Dermis microvascular lymphatic vessel endothelial cell (primary cell): ENCODE measurements around the gene SNX2. TPM values are rescaled to one million over a fixed set of nuclear protein-coding genes. Genes with fewer than 3 reads are reported as not detected.
"Not testable (repeated sequence)": the region's sequence is repeated elsewhere in the genome, so short reads cannot be mapped to it uniquely, and the experiment has no call there.

ENCODE experiments used
- DNase-seq, 2 donors: peaks; one replicate each; pipeline versions ENCODE4 v3.0.0 to v3.0.0-alpha.2; 2010; ENCODE audit warnings: low read depth in 2 of 2
- total RNA-seq: library from RNA; depleted of rRNA; stranded (reverse); fragments of >200 nt; gene quantifications from 2 replicates; pipeline ENCODE4 v1.2.1, GENCODE V29; 2014

SNX2 gene, protein sequence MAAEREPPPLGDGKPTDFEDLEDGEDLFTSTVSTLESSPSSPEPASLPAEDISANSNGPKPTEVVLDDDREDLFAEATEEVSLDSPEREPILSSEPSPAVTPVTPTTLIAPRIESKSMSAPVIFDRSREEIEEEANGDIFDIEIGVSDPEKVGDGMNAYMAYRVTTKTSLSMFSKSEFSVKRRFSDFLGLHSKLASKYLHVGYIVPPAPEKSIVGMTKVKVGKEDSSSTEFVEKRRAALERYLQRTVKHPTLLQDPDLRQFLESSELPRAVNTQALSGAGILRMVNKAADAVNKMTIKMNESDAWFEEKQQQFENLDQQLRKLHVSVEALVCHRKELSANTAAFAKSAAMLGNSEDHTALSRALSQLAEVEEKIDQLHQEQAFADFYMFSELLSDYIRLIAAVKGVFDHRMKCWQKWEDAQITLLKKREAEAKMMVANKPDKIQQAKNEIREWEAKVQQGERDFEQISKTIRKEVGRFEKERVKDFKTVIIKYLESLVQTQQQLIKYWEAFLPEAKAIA
- 99.4 and 132 TPM in 2 replicates for total RNA-seq

DNA sequence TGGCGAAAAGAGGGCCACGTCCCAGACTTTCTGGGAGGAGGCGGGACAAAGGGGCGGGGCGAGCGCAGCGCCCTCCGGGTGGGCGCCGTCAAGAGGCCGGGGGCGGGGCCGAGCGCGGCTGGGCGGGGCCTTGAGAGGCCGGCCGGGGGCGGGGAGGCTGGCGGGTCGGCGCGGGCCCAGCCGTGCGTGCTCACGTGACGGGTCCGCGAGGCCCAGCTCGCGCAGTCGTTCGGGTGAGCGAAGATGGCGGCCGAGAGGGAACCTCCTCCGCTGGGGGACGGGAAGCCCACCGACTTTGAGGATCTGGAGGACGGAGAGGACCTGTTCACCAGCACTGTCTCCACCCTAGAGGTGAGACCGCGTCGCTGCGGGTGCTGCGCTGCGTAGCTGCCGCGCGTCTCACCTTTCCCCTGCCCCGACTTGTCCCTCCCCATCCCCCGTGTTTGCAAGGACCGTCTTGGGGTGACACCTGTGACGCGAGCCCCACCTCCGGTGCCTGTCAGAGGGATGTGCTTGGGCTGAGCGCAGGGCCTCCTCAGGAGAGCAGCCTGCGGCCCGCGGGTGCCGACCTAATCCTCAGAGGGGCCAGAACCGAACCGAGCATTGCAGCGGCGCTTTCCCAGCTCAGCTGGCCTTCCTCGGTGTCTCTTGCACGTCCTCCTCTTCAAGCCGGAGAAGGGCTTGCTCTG lies at the start of gene SNX2:
Gene SNX2, plus strand, starts transcription at position 220 of the 689 bp plus-strand sequence. Its CDS starts 24 bp downstream, at position 244.
- DNase-seq = peak; percentile 61 to 92

DNA sequence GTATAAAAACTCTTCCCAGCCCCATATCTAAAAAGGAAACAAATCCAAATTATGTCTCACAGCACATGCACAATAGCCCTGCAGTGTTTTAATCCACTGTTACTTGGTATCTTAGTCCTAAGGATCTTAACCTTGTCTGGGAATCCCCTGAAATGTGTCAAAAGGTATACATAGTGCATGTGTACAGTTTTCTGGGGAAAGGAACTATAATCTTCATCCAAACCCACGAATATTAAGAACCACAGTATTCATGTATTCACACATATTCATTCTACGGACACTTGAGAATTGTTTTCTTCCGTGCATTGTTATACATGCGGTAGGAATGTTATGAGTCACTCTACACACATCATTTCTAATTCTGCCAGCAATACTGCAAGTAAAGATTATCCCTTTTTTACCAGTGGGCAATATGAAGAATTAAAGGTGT lies 47.8 kb upstream of the SNX2 start:
- peak; percentile 10 to 78 for DNase-seq

DNA sequence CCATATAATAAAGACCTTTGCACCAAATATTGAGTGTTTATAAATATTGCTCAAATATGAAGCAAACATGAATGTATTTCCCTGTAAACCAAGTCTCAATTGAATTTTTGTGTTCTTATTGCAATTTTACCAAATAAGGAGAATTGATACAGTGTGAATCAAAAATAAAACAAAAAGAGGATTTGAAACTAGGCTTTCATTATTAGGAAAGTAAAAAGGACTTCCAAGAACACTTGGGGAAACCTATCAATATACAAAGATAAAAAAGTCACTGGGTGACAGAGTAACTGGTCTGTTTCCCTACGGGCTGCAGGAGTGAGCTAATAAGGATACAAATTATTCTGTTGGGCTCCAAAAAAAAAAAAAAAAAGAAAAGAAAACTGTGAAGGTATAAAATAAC lies 44.8 kb upstream of the SNX2 start:
- DNase-seq = no peak

DNA sequence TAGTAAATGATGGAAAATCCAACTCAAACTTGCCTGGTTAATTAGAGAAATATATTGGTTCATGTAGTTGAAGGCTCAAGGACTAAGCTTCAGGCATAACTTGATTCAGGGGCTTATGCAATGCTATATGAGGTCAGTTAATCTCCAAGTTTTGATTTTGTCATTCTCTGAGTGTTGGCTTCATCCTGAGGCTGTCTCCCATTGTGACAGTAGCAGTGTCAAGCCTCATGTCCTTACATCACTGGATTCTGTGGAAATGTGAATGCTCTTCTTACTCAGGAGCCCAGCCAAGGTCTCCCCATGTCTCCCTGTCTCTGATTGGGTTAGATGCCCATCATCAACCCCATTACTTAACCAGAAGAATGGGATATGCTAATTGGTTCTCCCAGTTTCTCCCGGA lies 44.4 kb upstream of the SNX2 start:
- no peak for DNase-seq

DNA sequence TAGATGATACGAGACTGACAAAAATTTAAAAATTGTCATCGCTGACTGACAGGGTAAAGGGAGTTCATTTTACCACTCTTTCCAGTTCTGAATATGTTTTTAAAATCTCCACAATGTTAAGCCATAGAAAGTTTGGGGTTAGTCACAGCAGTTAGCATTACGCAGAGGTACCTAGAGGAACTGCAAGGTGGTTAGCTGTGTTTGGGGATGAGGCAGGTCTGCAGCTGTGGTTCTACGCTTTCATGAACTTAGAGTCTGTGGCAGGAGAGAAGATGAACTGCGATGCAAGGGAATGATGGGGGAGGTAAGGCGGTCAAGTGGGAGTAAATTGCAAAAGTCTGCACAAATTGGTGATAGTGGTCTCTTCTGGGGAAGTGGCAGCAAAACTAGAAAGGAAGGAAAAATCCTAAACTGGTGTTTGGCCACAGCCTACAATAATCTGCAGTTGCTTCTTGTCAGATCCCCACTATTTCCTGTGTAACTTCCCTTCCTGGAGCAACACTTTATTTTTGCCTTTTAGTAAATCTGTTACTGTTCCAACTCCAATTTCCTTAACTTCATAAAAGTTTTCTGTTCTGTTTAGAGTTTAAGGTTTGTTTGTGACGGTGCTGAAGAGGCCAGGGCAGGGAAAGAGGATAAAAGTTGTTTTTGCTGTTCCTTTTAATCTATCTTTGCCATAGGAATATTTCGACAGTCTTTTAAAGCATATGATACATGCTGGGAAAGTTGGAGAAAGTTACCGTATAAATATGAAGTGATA lies 38.6 kb upstream of the SNX2 start:
- peak in 1 of 2 donors; percentile 25 for DNase-seq

DNA sequence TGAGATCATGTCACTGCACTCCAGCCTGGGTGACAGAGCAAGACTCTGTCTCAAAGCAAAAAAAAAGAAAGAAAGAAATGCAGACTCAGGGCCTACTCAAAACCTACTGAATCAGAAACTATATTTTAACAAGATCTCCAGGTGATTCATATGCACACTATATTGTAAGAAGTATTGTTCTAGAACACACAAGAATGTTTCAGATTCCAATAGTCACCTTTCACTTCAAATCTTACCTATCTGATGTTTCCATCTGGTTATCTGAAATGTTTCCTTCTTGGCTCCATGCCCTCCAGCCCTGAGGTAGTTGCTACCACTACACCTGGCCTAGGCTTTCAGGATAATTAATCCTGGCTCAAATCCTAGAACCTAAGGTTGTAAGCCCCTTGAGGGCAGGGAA lies 36.8 kb upstream of the SNX2 start:
- DNase-seq = no peak

DNA sequence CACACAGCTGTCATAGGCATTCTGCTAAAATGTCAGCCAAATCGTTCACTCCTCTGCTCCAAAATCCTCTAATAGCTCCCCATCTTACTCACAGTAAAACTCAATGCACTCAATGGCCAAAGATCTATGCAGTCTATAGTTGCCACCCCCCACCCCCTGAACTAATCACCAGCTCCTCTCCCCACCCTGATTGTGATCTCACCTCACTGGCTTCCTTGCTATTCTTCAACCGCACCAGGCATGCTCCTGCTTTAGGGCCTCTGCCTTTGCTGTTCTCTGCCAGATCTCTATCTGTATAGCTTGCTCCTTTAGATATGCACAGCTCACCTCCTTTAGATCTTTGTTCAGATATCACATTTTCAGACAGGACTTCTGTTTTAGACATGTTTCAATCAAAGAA lies 33.2 kb upstream of the SNX2 start:
- DNase-seq = no peak

DNA sequence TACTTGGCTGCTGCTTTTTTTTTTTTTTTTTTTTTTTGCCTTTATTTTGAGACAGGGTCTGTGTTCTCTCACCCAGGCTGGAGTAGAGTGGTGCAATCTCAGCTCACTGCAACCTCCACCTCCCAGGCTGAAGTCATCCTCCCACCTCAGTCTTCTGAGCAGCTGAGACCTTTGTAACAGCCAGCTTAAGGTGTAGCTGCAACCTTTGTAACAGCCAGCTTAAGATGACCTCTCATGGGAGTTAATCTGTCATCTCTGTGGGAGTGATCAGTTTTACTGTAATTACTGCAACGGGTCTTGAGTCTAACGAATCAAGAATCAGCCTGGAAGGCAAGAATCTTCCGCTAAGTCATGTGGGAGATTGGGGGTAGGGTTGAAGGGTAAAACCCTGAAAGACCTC lies 31.6 kb upstream of the SNX2 start:
- DNase-seq = no peak

DNA sequence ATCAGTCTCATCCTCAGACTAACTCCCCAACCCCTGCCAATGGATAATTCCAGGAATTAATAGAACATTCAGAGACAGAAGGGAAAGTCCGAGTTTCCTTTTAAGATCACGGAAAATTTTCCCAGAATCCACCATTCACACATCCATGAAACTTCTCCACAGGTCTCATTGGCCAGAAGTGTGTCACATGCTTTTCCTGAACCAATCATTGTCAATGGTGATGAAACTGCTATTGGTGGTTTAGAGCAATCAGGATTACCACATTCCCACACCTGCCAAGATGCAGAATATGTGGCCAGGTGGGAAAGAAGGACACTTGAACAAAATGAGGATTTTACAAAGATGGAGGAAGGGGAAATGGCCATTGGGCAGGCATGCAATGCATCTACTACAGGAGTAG lies 29.3 kb upstream of the SNX2 start:
- no peak for DNase-seq

DNA sequence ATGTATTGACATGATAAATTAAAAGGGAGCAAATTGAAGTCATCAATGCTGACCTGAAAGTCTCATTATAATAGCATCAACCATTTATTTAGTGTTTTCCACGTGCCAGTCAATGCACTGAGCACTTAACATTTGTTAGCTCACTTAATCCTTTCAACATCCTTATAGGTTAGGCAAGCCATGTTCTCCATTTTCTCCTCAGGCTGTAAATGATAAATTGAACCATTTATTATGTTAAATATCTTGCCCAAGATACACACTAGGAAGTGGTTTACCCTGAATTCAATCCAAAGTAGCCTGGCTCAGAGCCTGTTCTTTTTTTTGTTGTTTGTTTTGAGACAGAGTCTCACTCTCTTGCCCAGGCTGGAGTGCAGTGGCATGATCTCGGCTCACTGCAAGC lies 25.0 kb upstream of the SNX2 start:
- DNase-seq = no peak

DNA sequence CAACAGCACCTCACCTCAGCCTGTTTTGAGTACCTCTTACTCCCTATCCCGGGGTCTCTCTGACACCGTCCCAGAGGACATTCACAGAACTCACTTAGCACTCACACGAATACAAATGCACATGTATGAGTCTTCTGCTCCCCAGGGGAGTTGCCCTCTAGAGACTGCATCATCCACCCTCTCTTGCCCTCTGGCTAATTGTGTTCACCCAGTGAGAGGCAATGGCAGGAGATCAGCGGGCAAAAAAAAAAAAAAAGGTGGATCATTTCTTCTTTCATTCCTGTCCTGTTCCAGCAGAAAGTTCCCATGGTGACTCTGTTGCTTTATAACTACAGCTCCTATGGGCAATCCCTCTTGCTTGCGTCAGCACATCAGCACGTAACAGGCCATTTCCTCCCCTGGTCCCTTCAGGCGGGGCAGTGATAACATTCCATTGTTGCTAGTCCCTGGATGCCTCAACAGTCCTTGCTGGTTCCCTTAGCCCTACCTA lies 23.5 kb upstream of the SNX2 start:
- DNase-seq = peak; percentile 86 to 93

DNA sequence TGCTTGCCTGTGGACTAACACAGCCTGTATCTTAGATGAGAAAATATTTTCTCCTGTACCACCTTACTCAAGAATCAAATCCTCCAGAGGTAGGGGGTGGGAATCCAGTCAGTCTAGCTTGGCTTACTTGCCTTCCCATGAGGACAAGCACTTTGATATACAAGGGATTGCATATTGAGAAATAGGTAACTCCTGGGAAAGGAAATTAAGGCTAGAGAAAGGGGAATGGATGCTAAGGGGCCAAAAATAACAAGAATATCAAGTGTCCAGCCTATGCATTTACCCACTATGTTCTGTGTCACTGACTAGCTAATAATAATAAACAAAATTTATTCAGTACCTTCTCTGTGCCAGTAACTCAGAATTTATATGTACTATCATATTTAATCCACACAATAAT lies 21.4 kb upstream of the SNX2 start:
- no peak for DNase-seq

DNA sequence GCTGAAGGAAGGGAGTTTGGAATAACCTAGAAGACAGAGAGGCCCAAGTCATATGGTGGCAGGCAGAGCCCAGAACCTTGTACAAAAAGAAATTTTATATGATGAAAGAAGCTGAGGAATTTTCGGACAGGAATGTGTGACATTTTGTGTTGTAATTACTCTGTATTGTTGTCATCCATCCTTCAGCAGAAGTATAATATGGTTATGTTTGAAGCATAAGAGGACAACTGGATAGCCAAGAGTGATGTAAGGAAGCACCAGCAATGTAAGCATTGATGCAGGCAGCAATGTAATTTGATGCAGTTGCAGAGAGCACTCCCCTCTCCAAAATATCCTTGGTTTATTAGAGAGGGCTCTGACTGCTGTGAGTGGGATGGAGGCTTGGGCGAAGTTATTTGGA lies 19.1 kb upstream of the SNX2 start:
- no peak for DNase-seq

DNA sequence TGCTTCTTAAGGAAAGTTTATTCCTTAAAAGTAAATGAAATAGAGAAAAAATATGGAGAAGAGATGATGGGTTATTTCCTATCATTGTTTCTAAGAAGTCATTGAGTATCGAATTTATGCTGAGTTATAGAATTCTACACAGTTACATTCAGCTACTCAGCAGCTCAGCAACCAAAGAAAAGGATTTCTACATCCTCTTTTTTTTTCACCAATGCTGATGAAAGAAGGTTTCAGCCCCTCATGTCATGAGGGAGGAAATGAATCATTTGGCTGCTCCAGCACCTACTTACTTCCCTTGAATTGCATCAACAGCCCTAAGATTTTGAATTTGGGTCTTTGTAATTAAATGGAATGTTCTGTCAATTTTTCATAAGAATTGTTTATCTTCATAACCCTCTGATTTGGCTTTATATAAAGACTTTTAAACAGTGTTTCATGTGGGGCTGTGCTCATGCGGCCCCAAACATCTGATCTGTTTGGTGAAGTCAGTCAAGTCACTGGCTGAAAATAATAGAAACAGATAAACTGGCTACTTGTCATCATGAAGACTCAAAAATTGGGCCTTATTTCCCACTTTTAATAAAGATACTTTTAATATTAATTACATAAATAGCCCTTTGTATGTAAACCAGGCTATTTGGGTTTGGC lies 18.5 kb upstream of the SNX2 start:
- peak; percentile 15 to 84 for DNase-seq

DNA sequence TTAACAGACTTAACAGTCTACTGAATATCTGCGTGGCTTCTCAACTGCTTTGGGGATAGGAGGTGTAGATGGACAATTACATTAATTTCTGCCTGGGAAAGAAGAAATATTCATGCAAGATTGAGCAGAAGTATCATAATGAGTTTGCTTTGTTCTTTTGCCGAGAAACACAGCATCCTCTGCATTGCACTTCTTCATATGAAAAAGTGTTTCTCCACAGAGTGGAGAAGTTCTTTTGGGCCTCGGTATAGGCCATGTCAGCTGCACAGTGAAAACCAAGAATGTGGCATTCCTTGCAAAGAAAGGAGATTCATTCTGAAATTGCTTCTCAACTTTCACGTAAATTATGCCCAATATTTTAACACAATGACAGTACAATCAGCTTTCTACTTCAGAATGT lies 17.6 kb upstream of the SNX2 start:
- no peak for DNase-seq

DNA sequence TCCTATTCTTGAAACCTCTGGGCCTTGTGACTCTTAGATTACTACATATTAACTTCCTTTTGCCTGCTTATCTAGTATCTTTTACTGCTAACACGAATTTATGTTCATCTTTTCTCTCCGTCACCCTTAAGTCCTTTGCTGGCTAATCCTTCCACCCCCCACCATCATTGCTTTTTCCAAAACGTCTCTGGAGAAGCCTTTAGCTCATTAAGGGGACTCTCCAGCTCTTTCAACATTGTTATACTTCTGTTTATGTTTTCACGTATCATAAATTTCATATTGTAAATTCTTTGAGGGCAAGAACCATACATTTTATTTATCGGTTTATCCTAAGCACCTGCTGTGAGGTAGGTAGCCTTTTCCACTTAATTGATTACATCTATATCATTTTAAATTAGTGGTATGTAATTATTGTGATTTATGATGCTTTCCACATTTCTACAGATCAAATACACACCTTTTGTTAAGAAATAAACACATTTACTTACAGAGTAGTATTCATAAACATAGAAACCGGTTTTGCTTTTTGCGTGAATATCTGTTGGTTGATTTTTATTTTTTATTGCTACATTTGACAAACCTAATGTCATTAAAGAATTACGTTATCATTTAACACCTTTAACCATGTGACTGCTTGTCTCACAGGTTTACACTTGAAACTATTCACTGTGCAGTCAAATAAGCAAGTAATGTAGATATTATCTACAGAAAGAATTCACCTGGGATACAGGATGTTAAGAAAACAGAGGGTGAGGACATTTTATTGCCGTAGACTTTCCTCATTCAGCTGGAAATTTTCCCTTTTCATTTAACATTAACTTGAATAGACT lies 15.4 kb upstream of the SNX2 start:
- DNase-seq = no peak

DNA sequence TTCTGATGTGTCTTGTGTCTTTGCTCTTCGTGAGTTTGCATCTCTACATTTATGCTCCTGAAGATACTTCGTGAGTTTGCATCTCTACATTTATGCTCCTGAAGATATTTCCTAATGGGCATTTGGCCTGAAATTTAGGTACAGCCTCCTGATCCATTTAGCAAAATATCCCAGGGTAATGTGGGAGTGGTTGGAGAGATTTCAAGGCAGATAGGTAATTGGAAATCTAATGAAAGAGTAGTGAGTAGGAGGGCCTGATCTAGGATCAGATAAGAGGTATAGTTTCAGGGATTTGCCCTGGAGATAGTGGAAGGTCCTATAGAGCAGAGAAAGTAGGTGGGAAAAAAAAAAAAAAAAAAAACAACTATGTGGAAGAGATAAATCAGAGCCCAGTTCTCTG lies 14.6 kb upstream of the SNX2 start:
- no peak for DNase-seq

DNA sequence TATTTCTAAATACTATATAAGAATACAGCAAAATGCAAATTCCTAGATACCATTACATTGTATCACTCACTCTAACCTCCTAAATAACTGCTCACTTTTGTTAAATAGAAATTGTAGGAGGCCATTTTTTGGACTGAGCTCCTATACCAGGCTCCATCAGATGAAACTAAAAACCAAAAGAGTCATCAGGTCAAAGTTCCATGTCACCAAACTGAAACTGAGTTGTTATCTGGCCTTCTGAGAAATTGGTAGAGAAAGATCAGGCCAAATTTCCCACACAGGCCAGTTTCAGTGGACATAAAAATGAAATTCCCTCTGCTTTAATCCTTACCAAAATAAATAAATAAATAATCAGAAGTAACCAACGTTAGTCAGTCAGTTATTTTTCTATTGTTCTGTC lies 13.8 kb upstream of the SNX2 start:
- peak in 1 of 2 donors; percentile 27 for DNase-seq

DNA sequence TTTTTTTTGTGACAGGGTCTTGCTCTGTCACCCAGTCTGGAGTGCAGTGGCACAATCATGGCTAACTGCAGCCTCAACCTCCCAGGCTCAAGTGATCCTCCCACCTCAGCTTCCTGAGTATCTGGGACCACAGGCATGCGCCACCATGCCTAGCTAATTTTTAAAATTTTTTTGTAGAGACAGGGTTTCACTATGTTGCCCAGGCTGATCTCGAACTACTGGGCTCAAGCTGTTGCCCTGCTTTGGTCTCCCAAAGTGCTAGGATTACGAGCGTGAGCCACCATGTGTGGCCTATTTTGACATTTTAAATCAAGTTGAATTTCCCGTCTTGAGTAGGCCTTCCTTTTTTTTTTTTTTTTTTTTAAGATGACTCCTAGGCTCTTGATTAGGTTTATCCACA lies 13.0 kb upstream of the SNX2 start:
- not testable (repeated sequence) for DNase-seq

DNA sequence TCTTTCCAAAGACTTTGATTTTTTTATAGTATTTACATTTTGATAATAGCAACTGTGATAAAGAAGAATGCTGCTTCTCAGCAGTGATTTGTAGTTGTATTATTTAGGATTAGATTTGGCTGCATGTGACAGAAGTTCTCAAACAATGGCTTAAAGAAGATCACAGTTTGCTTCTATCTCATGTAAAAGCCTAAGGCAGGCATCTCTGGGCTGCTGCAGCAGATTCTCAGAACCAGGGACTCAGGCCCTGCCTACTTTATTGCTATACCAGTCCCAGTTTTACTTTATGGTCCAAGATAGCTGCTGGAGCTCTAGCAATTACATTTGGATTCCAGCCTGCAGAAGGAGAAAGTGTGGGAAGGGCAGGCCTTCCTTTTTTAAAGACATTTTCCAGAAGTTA lies 8.8 kb upstream of the SNX2 start:
- DNase-seq = no peak
